ENCODE results near the gene SLC12A7.

SLC12A7 gene

GRCh38 chr5:1105350-1106265, 6.3 kb downstream of the SLC12A7 start:
- H3K4me3 ChIP-seq (ENCODE audit: low read depth, low read length) = no peak overlapping the region
- CTCF ChIA-PET = no interaction called here
- TF ChIP-seq CTCF (IDR thresholded peaks at IDR 0.05; ENCODE audit: insufficient read depth, low read length, missing control alignments) = no peak
- no peak for DNase-seq (ENCODE audit: low read depth, low spot score)
- POLR2A ChIA-PET = no interaction called here

GRCh38 chr5:1104327-1105006, 7.4 kb downstream of the SLC12A7 start:
- TF ChIP-seq CTCF (IDR thresholded peaks at IDR 0.05; ENCODE audit: insufficient read depth, low read length, missing control alignments) = no peak
- DNase-seq (ENCODE audit: low read depth, low spot score) = no peak
- CTCF ChIA-PET = no interaction called here
- POLR2A ChIA-PET = no interaction called here
- no peak overlapping the region for H3K4me3 ChIP-seq (ENCODE audit: low read depth, low read length)

- POLR2A ChIA-PET = no interaction called here
- no peak overlapping the region for H3K4me3 ChIP-seq (ENCODE audit: low read depth, low read length)
- CTCF ChIA-PET = interaction anchor here (1.6 kb wide), 1 partner anchor 539 kb away, joined by 3 read pairs; no protein-coding TSS in a partner anchor
- DNase-seq (ENCODE audit: low read depth, low spot score) = no peak
- no peak for TF ChIP-seq CTCF (IDR thresholded peaks at IDR 0.05; ENCODE audit: insufficient read depth, low read length, missing control alignments)
These were observed 8.1 kb downstream of the SLC12A7 start for GRCh38 chr5:1103505-1104326.

- POLR2A ChIA-PET = no interaction called here
- CTCF ChIA-PET = interaction anchor here (1.6 kb wide), 1 partner anchor 540 kb away, joined by 3 read pairs; no protein-coding TSS in a partner anchor
- H3K4me3 ChIP-seq (ENCODE audit: low read depth, low read length) = no peak overlapping the region
- no peak for DNase-seq (ENCODE audit: low read depth, low spot score)
- no peak for TF ChIP-seq CTCF (IDR thresholded peaks at IDR 0.05; ENCODE audit: insufficient read depth, low read length, missing control alignments)
These were observed 8.8 kb downstream of the SLC12A7 start for GRCh38 chr5:1103093-1103492.

GRCh38 chr5:1101961-1102713, 9.7 kb downstream of the SLC12A7 start:
- TF ChIP-seq CTCF (IDR thresholded peaks at IDR 0.05; ENCODE audit: insufficient read depth, low read length, missing control alignments) = no peak
- CTCF ChIA-PET = interaction anchor here (1.6 kb wide), 1 partner anchor 541 kb away, joined by 3 read pairs; no protein-coding TSS in a partner anchor
- no peak for DNase-seq (ENCODE audit: low read depth, low spot score)
- POLR2A ChIA-PET = no interaction called here
- H3K4me3 ChIP-seq (ENCODE audit: low read depth, low read length) = no peak overlapping the region
